Breast epithelium (tissue), 3 donors: ENCODE results near the gene FAP.

Experiments used
- POLR2AphosphoS5 ChIP-seq, 3 donors: sonication (generic); formaldehyde crosslinking; IDR thresholded peaks; one replicate each; pipeline ENCODE4 v1.6.1; 2017; ENCODE audit warnings: antibody characterized with exemption in 3 of 3
- TF ChIP-seq, protein P1 (sequence below), 3 donors: fragments of 450-650 bp; IDR thresholded peaks; one replicate each; pipeline ENCODE4 v1.5.1; 2016 to 2017; ENCODE audit warnings: antibody characterized with exemption in 3 of 3, mild to moderate bottlenecking in 3 of 3, moderate library complexity in 3 of 3

DNA sequence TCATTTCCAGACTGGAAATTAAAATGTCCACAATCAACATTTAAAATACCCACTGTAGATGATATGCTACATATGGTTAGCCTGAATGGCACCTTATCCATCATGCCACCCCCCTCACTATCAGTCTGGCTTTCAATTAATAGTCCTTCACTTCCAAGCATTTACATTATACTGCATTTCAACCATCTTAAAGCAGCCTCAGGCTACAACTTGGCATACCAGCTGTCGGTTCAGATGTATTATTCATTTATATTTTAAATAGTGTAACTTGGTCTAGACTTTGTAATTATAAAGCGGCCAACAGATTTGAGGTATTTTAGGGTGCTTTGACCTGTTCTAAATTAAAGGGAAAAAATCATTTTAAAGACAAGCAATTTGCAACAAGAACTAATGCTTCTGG lies 93.8 kb downstream of the FAP start:
- TF ChIP-seq, protein P1, sequence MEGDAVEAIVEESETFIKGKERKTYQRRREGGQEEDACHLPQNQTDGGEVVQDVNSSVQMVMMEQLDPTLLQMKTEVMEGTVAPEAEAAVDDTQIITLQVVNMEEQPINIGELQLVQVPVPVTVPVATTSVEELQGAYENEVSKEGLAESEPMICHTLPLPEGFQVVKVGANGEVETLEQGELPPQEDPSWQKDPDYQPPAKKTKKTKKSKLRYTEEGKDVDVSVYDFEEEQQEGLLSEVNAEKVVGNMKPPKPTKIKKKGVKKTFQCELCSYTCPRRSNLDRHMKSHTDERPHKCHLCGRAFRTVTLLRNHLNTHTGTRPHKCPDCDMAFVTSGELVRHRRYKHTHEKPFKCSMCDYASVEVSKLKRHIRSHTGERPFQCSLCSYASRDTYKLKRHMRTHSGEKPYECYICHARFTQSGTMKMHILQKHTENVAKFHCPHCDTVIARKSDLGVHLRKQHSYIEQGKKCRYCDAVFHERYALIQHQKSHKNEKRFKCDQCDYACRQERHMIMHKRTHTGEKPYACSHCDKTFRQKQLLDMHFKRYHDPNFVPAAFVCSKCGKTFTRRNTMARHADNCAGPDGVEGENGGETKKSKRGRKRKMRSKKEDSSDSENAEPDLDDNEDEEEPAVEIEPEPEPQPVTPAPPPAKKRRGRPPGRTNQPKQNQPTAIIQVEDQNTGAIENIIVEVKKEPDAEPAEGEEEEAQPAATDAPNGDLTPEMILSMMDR (IDR thresholded peaks at IDR 0.05): no peak
- no peak for TF ChIP-seq POLR2AphosphoS5 (IDR thresholded peaks at IDR 0.05)
